HG02642 (cell line): ENCODE data around the gene SPRR2B.
"Not testable (repeated sequence)": the region's sequence is repeated elsewhere in the genome, so short reads cannot be mapped to it uniquely, and the experiment has no call there.

Experiments
- ATAC-seq: cut with Tn5 transposase; IDR thresholded peaks from one replicate; pipeline ENCODE4 v1.9.1; 2021; ENCODE audit warnings: mild to moderate bottlenecking; ENCODE audit not compliant: unreplicated experiment, poor library complexity

SPRR2B gene

DNA sequence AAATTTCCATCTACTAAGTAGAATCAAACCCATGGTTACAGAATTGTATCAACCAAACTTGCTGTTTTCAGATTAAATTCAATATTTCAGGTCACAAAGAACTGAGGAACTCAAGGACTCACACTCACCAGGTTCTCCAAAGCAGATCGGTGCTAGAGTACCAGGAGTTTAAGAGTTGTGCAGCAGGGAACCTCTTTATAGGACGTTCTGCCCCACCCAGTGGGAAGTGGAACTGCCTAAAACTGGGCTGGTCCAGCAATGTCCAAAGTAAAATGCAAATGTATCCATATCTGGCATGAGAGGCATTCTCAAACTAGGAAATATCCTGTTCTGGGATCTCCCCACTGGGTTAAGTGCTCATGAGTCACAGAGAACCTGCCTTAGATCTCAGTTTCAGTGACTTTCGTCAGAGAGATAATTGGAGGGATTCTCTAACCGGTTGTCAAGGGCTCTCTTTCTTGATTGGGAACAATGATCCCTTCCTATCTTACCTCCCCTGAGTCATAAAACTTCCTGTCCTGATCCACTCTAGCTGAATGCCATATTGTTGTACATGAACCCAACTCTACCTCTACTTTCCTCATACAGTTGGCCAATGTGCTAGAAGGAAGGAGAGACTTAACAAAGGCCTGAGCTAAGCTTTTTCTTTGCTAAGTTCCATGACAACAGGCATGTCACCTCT lies 30.3 kb downstream of the SPRR2B start, which contains the start of gene SPRR2D:
SPRR2D (minus strand) TSS at position 171 of the 682 bp plus-strand sequence. CDS start 774 bp downstream, outside the sequence.
- ATAC-seq = no peak

DNA sequence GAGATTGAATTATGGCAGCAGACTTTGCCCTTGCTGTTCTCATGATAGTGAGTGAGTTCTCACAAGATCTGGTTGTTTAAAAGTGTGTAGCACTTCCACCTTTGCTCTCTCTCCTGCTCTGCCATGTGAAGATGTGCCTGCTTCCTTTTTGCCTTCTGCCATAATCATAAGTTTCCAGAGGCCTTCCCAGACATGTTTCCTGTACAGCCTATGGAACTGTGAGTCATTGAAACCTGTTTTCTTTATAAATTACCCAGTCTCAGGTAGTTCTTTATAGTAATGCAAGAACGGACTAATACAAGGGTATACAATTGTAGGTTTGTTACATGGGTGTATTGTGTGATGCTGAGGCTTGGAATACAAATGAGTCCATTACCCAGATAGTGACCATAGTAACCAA lies 36.2 kb downstream of the SPRR2B start:
- no peak for ATAC-seq

DNA sequence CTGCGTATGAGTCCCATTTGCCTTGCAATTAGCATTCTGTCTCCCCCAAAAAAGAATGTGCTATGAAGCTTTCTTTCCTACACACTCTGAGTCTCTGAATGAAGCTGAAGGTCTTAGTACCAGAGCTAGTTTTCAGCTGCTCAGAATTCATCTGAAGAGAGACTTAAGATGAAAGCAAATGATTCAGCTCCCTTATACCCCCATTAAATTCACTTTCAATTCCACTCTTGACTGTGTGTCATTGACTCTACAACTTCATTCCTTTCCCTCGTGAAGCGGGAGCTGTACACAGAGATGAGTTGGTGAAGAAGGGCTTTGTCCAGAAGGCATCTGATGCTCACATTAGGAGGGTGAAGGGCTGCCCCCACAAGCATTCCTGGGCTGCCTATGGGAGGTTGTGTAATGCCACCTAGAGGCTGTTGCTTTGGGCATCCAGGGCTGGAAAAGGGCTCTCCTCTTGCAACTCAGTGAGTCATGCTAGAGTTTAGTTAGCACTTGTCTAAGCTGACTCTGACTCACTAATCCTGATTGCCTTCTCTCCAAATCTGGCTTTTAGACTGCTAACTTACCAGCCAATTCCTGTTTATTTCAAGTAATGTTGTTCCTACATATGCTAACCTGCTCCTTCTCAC lies 38.6 kb downstream of the SPRR2B start:
- no peak for ATAC-seq

DNA sequence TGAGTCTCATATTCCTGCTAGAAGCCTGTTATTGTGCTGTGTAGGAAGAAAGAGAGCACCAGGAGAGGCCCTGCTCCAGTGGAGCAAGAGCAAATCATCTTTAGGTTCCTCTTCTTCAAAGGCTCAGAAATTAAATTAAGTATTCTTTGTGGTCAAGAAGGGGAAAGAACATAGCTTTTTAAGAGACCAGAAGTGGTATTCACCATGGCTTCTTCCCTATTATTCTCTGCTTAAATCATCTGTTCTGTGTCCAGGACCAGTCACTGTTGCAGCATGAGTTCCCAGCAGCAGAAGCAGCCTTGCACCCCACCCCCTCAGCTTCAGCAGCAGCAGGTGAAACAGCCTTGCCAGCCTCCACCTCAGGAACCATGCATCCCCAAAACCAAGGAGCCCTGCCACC lies 39.3 kb downstream of the SPRR2B start:
- ATAC-seq = no peak

DNA sequence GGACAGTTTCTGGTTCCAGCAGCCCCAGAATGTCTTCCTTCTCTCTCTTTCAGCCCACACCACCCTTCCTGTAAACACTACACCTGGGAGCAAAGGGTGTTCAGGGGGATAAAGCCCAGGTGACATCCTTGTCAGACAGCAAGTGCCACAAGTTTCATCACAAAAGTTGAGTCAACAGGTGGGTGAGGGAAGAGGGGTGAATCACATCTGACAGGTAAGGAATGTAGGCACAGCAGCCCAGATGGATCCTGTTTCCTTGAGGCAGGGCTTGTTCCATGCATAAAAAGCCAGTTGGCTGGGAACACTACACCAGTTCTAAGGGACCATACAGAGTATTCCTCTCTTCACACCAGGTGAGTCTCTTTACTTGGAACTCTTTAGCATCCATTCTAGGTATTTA lies 40.5 kb downstream of the SPRR2B start, which contains the start of gene SPRR1B:
SPRR1B (plus strand) TSS at position 309 of the 400 bp plus-strand sequence. CDS start 1,143 bp downstream, outside the sequence.
- no peak for ATAC-seq

DNA sequence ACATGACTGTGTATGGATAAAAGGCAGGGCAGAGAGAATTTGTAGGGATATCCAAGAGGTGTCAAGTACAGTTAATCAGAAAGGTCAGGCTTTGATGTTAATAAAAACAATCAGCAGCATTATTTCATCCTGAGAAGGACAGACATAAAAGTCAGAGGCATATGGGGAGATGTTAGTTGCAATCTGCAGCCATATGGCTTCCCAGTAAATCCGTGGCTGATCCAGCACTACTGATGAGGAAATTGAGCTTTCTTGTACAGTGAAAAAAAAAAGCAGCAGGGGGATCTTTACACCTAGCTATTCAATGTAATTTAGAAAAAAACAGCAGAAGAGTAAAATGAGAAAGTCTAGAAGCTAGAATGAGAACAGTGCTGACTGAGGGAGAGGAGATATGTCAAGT lies 42.6 kb downstream of the SPRR2B start:
- no peak for ATAC-seq

DNA sequence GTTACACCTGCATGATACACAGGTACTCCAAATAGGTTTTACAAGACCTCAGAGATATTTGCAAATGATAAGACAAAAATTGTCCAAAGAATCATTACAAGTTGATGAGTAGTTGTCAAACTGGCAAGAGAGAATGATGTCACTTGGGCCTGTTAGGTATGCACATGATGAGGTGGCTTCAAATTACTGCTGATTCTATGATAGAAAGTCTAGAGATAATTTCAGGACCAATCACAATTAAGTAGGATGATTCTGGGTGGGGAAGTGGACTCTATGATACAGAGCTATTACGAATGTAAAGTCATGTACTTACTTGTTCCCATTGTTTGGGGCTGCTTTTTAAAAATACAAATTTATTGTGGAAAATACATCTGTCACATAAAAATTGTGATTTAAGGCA lies 45.6 kb downstream of the SPRR2B start:
- no peak for ATAC-seq

DNA sequence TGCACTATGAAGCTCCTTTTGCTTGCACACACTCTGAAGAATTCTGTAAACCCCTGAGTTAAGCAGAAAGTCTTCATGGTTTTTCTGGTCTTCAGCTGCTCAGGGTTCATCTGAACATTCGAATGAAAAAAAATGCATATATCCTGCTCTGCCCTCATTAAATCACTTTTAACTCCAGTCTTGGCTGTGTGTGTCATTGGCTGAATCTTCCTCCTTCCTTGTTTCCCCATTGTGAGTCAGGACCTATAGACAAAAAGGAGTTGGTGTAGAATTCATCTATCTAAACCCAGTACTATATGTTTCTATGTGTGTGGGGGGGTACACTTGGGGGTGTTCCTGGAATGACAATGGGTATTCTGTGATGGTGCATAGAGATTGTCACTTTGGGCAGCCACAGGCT lies 47.0 kb downstream of the SPRR2B start:
- no peak for ATAC-seq

DNA sequence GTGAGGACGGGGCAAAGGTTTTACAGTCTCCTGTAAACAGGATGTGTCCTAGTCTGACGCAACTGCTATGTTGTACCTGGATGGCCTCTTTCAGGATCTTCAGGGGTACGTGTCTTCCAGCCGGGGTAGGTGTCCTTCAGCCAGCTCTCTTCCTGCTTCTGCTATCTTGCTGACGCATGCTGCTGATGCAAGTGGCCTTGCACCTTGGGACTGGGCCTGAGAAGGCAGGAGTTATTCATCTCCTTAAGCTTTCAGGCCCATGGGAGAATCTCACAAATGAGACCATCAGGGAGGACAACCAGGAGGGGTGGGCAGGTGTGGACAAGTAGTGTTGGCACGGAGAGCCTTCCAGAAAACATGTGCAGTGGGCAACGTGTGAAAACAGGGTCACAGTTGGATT lies 48.3 kb downstream of the SPRR2B start:
- no peak for ATAC-seq

DNA sequence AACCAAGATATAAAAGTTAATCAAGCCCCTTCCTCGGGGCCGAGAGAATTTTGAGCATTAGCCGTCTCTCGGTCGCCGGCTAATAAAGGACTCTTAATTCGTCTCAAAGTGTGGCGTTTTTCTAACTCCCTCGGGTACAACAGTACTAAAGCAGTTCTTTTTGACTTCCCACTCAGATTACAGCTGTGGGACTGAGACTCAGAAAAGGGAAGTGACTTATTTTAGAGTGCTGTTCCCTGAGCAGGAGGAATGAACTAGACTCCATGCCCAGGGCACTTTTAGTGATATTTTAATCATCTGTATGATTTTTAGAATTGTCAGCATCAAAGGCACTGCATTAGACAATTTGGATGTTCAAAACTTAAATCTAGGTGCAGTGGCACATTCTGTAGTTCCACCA lies 49.1 kb downstream of the SPRR2B start:
- not testable (repeated sequence) for ATAC-seq

DNA sequence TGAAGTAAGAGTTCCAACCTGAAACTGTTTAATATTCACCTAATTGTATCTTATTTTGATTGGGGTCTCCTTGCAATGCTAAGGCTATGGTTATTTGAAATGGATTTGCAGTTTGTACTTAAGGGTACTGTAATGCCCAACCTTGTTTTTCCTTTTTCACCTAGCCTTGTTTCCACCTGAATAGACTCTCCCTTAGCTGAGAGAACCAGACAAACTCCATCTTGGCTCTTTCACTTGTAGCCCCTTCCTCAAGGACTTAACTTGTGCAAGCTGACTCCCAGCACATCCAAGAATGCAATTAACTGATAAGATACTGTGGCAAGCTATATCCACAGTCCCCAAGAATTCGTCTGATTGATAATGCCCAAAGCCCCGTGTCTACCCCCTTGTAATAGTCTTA lies 49.6 kb downstream of the SPRR2B start:
- ATAC-seq = not testable (repeated sequence)
